H1 (cell line): ENCODE results near the gene ANXA5. TPM values are rescaled to one million over a fixed set of nuclear protein-coding genes. Genes with fewer than 3 reads are reported as not detected.

Source experiments
- CTCF ChIA-PET: fragments of 300-600 bp; sonication (Branson Sonifier 250); formaldehyde crosslinking; loops from one replicate; lab custom pipeline; 2021; ENCODE audit not compliant: partially characterized antibody; lab: Charles Lee
- POLR2A ChIA-PET: fragments of 300-600 bp; sonication (Branson Sonifier 250); formaldehyde crosslinking; loops from one replicate; lab custom pipeline; 2021; ENCODE audit warnings: inconsistent platforms; ENCODE audit not compliant: partially characterized antibody; lab: Charles Lee
- DNase-seq, 2 experiments: peaks; one replicate each; pipeline versions ENCODE4 v3.0.0 to v3.0.0-alpha.2; 2010 to 2022; ENCODE audit warnings: low spot score in 2 of 2, low read depth in 1 of 2, mixed read lengths in 1 of 2
- FAIRE-seq: peaks from 2 replicates; lab custom pipeline; 2011; peaks lifted over from hg19 to GRCh38; lab: Jason Lieb, UNC
- H2AFZ ChIP-seq: 2 replicates; pipeline ENCODE4 v1.8.1; 2012; ENCODE audit warnings: low read length, inconsistent platforms
- H2AK5ac ChIP-seq: 2 replicates; pipeline ENCODE4 v1.6.1; 2013; ENCODE audit warnings: low read depth, low read length
- H2BK120ac ChIP-seq: replicated peaks from 2 replicates; pipeline ENCODE3; 2013; ENCODE audit warnings: low read depth, low read length, inconsistent platforms
- H2BK12ac ChIP-seq: 2 replicates; pipeline ENCODE4 v1.6.1; 2013; ENCODE audit warnings: low read depth, low read length
- H2BK15ac ChIP-seq: 2 replicates; pipeline ENCODE4 v1.6.1; 2013; ENCODE audit warnings: low read length
- H2BK20ac ChIP-seq: 2 replicates; pipeline ENCODE4 v1.6.1; 2013; ENCODE audit warnings: low read length
- H2BK5ac ChIP-seq: 2 replicates; pipeline ENCODE4 v1.6.1; 2013; ENCODE audit warnings: low read depth, low read length
- H3K14ac ChIP-seq: 2 replicates; pipeline ENCODE4 v1.6.1; 2013; ENCODE audit warnings: inconsistent platforms; ENCODE audit not compliant: insufficient read length
- H3K18ac ChIP-seq: 2 replicates; pipeline ENCODE4 v1.6.1; 2013; ENCODE audit warnings: low read length; ENCODE audit errors: extremely low read depth
- H3K23ac ChIP-seq: 2 replicates; pipeline ENCODE4 v1.6.1; 2013; ENCODE audit warnings: inconsistent platforms; ENCODE audit not compliant: insufficient read length
- H3K23me2 ChIP-seq: 2 replicates; pipeline ENCODE4 v1.6.1; 2013; ENCODE audit warnings: low read depth, low read length
- H3K27ac ChIP-seq: 2 replicates; pipeline ENCODE4 v1.6.1; 2011; ENCODE audit warnings: low read depth, low read length, inconsistent platforms
- H3K27me3 ChIP-seq, 4 experiments: replicated peaks in 1 of 4; 1 replicate in 1 of 4; 2 replicates in 3 of 4; pipeline versions ENCODE4 v1.6.1 to v1.8.1; 2011 to 2013; ENCODE audit warnings: low read length in 3 of 4, mild to moderate bottlenecking in 3 of 4, inconsistent platforms in 2 of 4, mixed read lengths in 2 of 4, moderate library complexity in 1 of 4; ENCODE audit not compliant: control insufficient read depth in 3 of 4, insufficient read depth in 3 of 4; ENCODE audit errors: extremely low read depth in 1 of 4
- H3K36me3 ChIP-seq, 4 experiments: 2 replicates each; pipeline versions ENCODE4 v1.6.1 to v1.8.1; 2011 to 2013; ENCODE audit warnings: mild to moderate bottlenecking in 4 of 4, low read length in 3 of 4, moderate library complexity in 2 of 4, control low read depth in 1 of 4, inconsistent platforms in 1 of 4; ENCODE audit not compliant: insufficient read depth in 4 of 4, control insufficient read depth in 2 of 4
- H3K4ac ChIP-seq: replicated peaks from 2 replicates; pipeline ENCODE3; 2013; ENCODE audit warnings: low read length, low read depth, mixed read lengths, inconsistent platforms; ENCODE audit not compliant: insufficient read length
- H3K4me1 ChIP-seq, 4 experiments: replicated peaks in 1 of 4; 1 replicate in 1 of 4; 2 replicates in 3 of 4; pipeline versions ENCODE4 v1.6.1 to v1.8.1; 2011 to 2013; ENCODE audit warnings: low read length in 3 of 4, inconsistent platforms in 2 of 4, mixed read lengths in 1 of 4; ENCODE audit not compliant: insufficient read depth in 4 of 4, control insufficient read depth in 3 of 4
- H3K4me2 ChIP-seq, 2 experiments: 2 replicates each; pipeline versions ENCODE4 v1.6.1 to v1.8.1; 2011 to 2013; ENCODE audit warnings: low read depth in 2 of 2, low read length in 2 of 2, control low read depth in 1 of 2, inconsistent platforms in 1 of 2, mild to moderate bottlenecking in 1 of 2; ENCODE audit not compliant: insufficient read depth in 1 of 2
- H3K4me3 ChIP-seq, 4 experiments: fragments of 200-600, 300-600 bp in 1 of 4; sonication (generic), shearing (Covaris generic), sonication (Bioruptor Twin) in 1 of 4; 2 replicates each; pipeline versions ENCODE4 v1.5.1 to v1.8.1; 2011 to 2016; ENCODE audit warnings: low read length in 4 of 4, low read depth in 3 of 4, control low read depth in 2 of 4, inconsistent platforms in 2 of 4, mild to moderate bottlenecking in 2 of 4, mixed read lengths in 1 of 4, moderate library complexity in 1 of 4; ENCODE audit not compliant: insufficient read depth in 2 of 4; ENCODE audit errors: extremely low read depth in 1 of 4
- H3K56ac ChIP-seq: replicated peaks from 2 replicates; pipeline ENCODE3; 2013; ENCODE audit warnings: low read depth, mild to moderate bottlenecking, mixed read lengths, low read length, inconsistent platforms; ENCODE audit not compliant: insufficient read length
- H3K79me1 ChIP-seq: 2 replicates; pipeline ENCODE4 v1.6.1; 2013; ENCODE audit warnings: low read depth, low read length, control low read depth
- H3K79me2 ChIP-seq, 2 experiments: 2 replicates each; pipeline versions ENCODE4 v1.6.1 to v1.8.1; 2012 to 2013; ENCODE audit warnings: low read length in 2 of 2, mild to moderate bottlenecking in 2 of 2, inconsistent platforms in 1 of 2; ENCODE audit not compliant: insufficient read depth in 2 of 2, control insufficient read depth in 1 of 2
- H3K9ac ChIP-seq, 4 experiments: replicated peaks in 1 of 4; 1 replicate in 1 of 4; 2 replicates in 3 of 4; pipeline versions ENCODE4 v1.6.1 to v1.8.1; 2011 to 2013; ENCODE audit warnings: low read depth in 3 of 4, low read length in 3 of 4, control low read depth in 2 of 4, mild to moderate bottlenecking in 2 of 4, moderate library complexity in 2 of 4, inconsistent platforms in 1 of 4; ENCODE audit errors: extremely low read depth in 1 of 4
- H3K9me3 ChIP-seq, 2 experiments: 2 replicates each; pipeline versions ENCODE4 v1.6.1 to v1.8.1; 2012 to 2013; ENCODE audit warnings: mild to moderate bottlenecking in 2 of 2, moderate library complexity in 2 of 2, control low read depth in 1 of 2, inconsistent platforms in 1 of 2, low read depth in 1 of 2, low read length in 1 of 2, mixed read lengths in 1 of 2; ENCODE audit not compliant: insufficient read depth in 2 of 2
- H4K20me1 ChIP-seq, 2 experiments: replicated peaks in 1 of 2; 2 replicates each; pipeline versions ENCODE3 to v1.8.1; 2011 to 2013; ENCODE audit warnings: inconsistent platforms in 2 of 2, low read length in 2 of 2, mild to moderate bottlenecking in 1 of 2; ENCODE audit not compliant: insufficient read depth in 2 of 2, control insufficient read depth in 1 of 2
- H4K5ac ChIP-seq: 2 replicates; pipeline ENCODE4 v1.6.1; 2013; ENCODE audit warnings: low read length, low read depth, mixed read lengths, inconsistent platforms; ENCODE audit not compliant: insufficient read length
- H4K8ac ChIP-seq: 2 replicates; pipeline ENCODE4 v1.8.0; 2013; ENCODE audit warnings: mild to moderate bottlenecking, moderate library complexity, low read length, inconsistent platforms; ENCODE audit not compliant: insufficient read depth; ENCODE audit errors: extremely low read depth
- H4K91ac ChIP-seq: replicated peaks from 2 replicates; pipeline ENCODE3; 2013; ENCODE audit warnings: low read length, mixed read lengths, inconsistent platforms; ENCODE audit not compliant: insufficient read length
- BCL11A ChIP-seq, 2 experiments: IDR thresholded peaks; one replicate each; pipeline ENCODE4 v1.6.1; 2011; ENCODE audit warnings: low read depth in 2 of 2, low read length in 2 of 2, mild to moderate bottlenecking in 2 of 2
- CHD2 ChIP-seq: IDR thresholded peaks from 2 replicates; pipeline ENCODE4 v1.6.1; 2012; ENCODE audit warnings: low read length, improper control_type of control experiment
- CREB1 ChIP-seq: IDR thresholded peaks from 2 replicates; pipeline ENCODE4 v1.6.1; 2012; ENCODE audit warnings: inconsistent platforms
- EP300 ChIP-seq, 2 experiments: IDR thresholded peaks; 1 replicate in 1 of 2; 2 replicates in 1 of 2; pipeline ENCODE4 v1.6.1; 2011 to 2012; ENCODE audit warnings: low read depth in 2 of 2, low read length in 2 of 2, mild to moderate bottlenecking in 2 of 2, borderline replicate concordance in 1 of 2, inconsistent platforms in 1 of 2, moderate library complexity in 1 of 2
- POLR2A ChIP-seq, 2 experiments: IDR thresholded peaks; 1 replicate in 1 of 2; 2 replicates in 1 of 2; pipeline ENCODE4 v1.6.1; 2011; ENCODE audit warnings: low read depth in 2 of 2, low read length in 2 of 2, mild to moderate bottlenecking in 2 of 2; ENCODE audit errors: control extremely low read depth in 1 of 2
- POLR2AphosphoS5 ChIP-seq: IDR thresholded peaks from 2 replicates; pipeline ENCODE4 v1.6.1; 2011; ENCODE audit warnings: low read depth, low read length
- RBBP5 ChIP-seq: IDR thresholded peaks from 2 replicates; pipeline ENCODE4 v1.7.1; 2012; ENCODE audit warnings: low read depth, mild to moderate bottlenecking, inconsistent platforms, low read length, moderate library complexity, borderline replicate concordance
- WGBS, 2 experiments: shearing (Covaris generic) in 1 of 2; methylation state at CpG; one replicate each; pipeline versions ENCODE4 v1.1.6 to v1.1.7; 2013 to 2015; ENCODE audit warnings: low lambda C conversion rate in 2 of 2, mixed read lengths in 2 of 2, inconsistent platforms in 1 of 2, low coverage in 1 of 2, missing lambda C conversion rate in 1 of 2; ENCODE audit not compliant: insufficient replicate concordance in 2 of 2, insufficient coverage in 1 of 2, insufficient read length in 1 of 2; ENCODE audit errors: extremely low coverage in 1 of 2, missing lambda C conversion rate in 1 of 2; 5-methylcytosine and 5-hydroxymethylcytosine counted together
- polyA plus RNA-seq, 7 experiments: library from polyadenylated mRNA; depleted of rRNA in 3 of 7; stranded (reverse) in 5 of 7; unstranded in 2 of 7; fragments of >200 nt in 5 of 7; fragments of 200-250 nt in 2 of 7; gene quantifications; 1 replicate in 5 of 7; 2 replicates in 1 of 7; 4 replicates in 1 of 7; pipeline versions ENCODE4 v1.2.1 to v1.2.3, GENCODE V29; 2011 to 2013; ENCODE audit warnings: missing spikeins in 2 of 7, mixed read lengths in 2 of 7
- total RNA-seq: library from RNA; stranded (reverse); fragmentation: NEBNext Ultra II Directional; extraction: Animal tissue kit (Norgen Biotek cat#: 25700); gene quantifications from 2 replicates; pipeline ENCODE4 v1.2.1, GENCODE V29; 2021
- TF ChIP-seq, protein P1 (sequence below): IDR thresholded peaks from 2 replicates; pipeline ENCODE4 v1.6.1; 2011; ENCODE audit warnings: low read depth, mild to moderate bottlenecking, low read length; ENCODE audit not compliant: insufficient read depth
- TF ChIP-seq, protein P2 (sequence below), 3 experiments: IDR thresholded peaks; 1 replicate in 2 of 3; 2 replicates in 1 of 3; pipeline versions ENCODE4 v1.5.1 to v1.6.1; 2011; ENCODE audit warnings: low read length in 3 of 3, mild to moderate bottlenecking in 3 of 3, inconsistent platforms in 2 of 3, low read depth in 1 of 3, moderate library complexity in 1 of 3; ENCODE audit not compliant: insufficient read depth in 1 of 3; ENCODE audit errors: control extremely low read depth in 1 of 3

ANXA5 gene
- total and polyA plus RNA-seq, 2 of the 8 experiments (the other 6 are each of a cell fraction or from before 2014, with no cell fraction given), result 213 to 221 TPM

DNA sequence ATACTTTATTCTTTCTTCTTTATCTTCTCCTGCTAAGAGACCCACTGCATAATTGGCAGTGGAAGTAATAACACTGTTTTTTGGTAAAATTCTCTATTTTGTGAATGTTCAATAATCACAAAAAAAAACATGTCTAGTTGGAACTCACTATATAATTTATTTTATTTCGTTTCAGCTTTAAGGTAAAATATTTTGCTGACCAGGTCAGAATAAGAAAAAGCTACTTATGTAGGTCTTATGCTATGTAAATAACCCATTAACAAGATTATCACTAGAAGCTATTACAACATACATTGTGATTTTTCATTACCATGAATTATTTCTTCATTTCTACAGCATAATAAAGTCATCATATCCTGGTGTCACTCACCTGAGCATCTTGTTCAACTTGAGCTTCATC, 19.3 kb downstream of the ANXA5 start:
- H2BK5ac ChIP-seq, result no peak overlapping the region
- 86% methylated on average over 1 of the region's 1 CpG; no CpG with 5 or more reads in 1 of the 2 experiments for WGBS, 2 experiments
- H4K20me1 ChIP-seq, result peaks cover 0 to 3% of the 10 kb centered on the region in 2 experiments
- H3K4me1 ChIP-seq, result peaks cover 0 to 4% (median 1%) of the 10 kb centered on the region in 4 experiments; a peak in 2 of 7 replicates
- H2BK120ac ChIP-seq, result no peak overlapping the region
- H3K79me1 ChIP-seq, result no peaks in the 10 kb centered on the region
- H3K4ac ChIP-seq, result no peak overlapping the region
- H2AFZ ChIP-seq, result no peak overlapping the region
- FAIRE-seq (no peak), DNase-seq (no peak)
- no peak overlapping the region for H4K8ac ChIP-seq
- no peak overlapping the region for H2BK12ac ChIP-seq
- no peak overlapping the region for H3K4me3 ChIP-seq
- no peak overlapping the region for H3K27ac ChIP-seq
- H3K36me3 ChIP-seq, result peaks cover 0 to 66% (median 40%) of the 10 kb centered on the region in 4 experiments; a peak in 7 of 8 replicates
- no peaks in the 10 kb centered on the region for H3K23me2 ChIP-seq
- H2AK5ac ChIP-seq, result no peak overlapping the region
- no peak overlapping the region for H3K4me2 ChIP-seq
- no peak for TF ChIP-seq CREB1
- TF ChIP-seq POLR2A (IDR thresholded peaks at IDR 0.05; ENCODE audit: control extremely low read depth in 1 of 2, low read depth in 2 of 2, low read length in 2 of 2), result no peak
- no peak for TF ChIP-seq EP300 (IDR thresholded peaks at IDR 0.05; ENCODE audit: borderline replicate concordance in 1 of 2, low read depth in 2 of 2, low read length in 2 of 2)
- no peak for TF ChIP-seq POLR2AphosphoS5
- no peak for TF ChIP-seq RBBP5
- TF ChIP-seq CHD2, result no peak
- TF ChIP-seq, protein P1, sequence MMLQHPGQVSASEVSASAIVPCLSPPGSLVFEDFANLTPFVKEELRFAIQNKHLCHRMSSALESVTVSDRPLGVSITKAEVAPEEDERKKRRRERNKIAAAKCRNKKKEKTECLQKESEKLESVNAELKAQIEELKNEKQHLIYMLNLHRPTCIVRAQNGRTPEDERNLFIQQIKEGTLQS, result no peak
- TF ChIP-seq BCL11A (IDR thresholded peaks at IDR 0.05; ENCODE audit: low read depth in 2 of 2, low read length in 2 of 2), result no peak
- TF ChIP-seq, protein P2, sequence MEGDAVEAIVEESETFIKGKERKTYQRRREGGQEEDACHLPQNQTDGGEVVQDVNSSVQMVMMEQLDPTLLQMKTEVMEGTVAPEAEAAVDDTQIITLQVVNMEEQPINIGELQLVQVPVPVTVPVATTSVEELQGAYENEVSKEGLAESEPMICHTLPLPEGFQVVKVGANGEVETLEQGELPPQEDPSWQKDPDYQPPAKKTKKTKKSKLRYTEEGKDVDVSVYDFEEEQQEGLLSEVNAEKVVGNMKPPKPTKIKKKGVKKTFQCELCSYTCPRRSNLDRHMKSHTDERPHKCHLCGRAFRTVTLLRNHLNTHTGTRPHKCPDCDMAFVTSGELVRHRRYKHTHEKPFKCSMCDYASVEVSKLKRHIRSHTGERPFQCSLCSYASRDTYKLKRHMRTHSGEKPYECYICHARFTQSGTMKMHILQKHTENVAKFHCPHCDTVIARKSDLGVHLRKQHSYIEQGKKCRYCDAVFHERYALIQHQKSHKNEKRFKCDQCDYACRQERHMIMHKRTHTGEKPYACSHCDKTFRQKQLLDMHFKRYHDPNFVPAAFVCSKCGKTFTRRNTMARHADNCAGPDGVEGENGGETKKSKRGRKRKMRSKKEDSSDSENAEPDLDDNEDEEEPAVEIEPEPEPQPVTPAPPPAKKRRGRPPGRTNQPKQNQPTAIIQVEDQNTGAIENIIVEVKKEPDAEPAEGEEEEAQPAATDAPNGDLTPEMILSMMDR (IDR thresholded peaks at IDR 0.05; ENCODE audit: control extremely low read depth in 1 of 3, insufficient read depth in 1 of 3, low read depth in 1 of 3, low read length in 3 of 3), result no peak
- ChIA-PET CTCF (interaction anchor here (0.6 to 3.0 kb wide), 6 partner anchors 48 to 724 kb away, joined by 3 to 9 read pairs (median 4); no protein-coding TSS in a partner anchor), POLR2A (no interaction called here)
- no peak overlapping the region for H2BK15ac ChIP-seq
- H3K27me3 ChIP-seq, result no peaks in the 10 kb centered on the region
- H4K5ac ChIP-seq, result no peak overlapping the region
- no peak overlapping the region for H3K23ac ChIP-seq
- no peak overlapping the region for H2BK20ac ChIP-seq
- H3K56ac ChIP-seq, result no peak overlapping the region
- H3K9ac ChIP-seq, result no peak overlapping the region
- H3K14ac ChIP-seq, result no peak overlapping the region
- H3K79me2 ChIP-seq, result no peaks in the 10 kb centered on the region
- no peak overlapping the region for H3K18ac ChIP-seq
- no peak overlapping the region for H4K91ac ChIP-seq
- no peaks in the 10 kb centered on the region for H3K9me3 ChIP-seq
